Stomach (tissue), 9 donors: ENCODE data around the gene NPBWR2. TPM values are rescaled to one million over a fixed set of nuclear protein-coding genes. Genes with fewer than 3 reads are reported as not detected.
A peak's percentile ranks its signal among the peaks of the same experiment; 100 is the strongest.

Experiments
- DNase-seq, 2 donors: peaks; one replicate each; pipeline versions ENCODE4 v3.0.0 to v3.0.0-alpha.2; 2013 to 2019
- H3K27ac ChIP-seq, 5 donors: fragments of 200-600 bp in 4 of 5; sonication (generic) in 4 of 5; one replicate each; pipeline ENCODE4 v1.5.1; 2013 to 2019; ENCODE audit warnings: mild to moderate bottlenecking in 1 of 5, moderate library complexity in 1 of 5
- H3K27me3 ChIP-seq, 3 donors: fragments of 200-600 bp; sonication (generic); one replicate each; pipeline ENCODE4 v1.5.1; 2017 to 2019; ENCODE audit warnings: mixed run types in 1 of 3
- H3K36me3 ChIP-seq, 4 donors: fragments of 200-600 bp; sonication (generic); 1 replicate in 3 of 4; 2 replicates in 1 of 4; pipeline ENCODE4 v1.5.1; 2016 to 2019
- H3K4me1 ChIP-seq, 4 donors: fragments of 200-600 bp; sonication (generic); one replicate each; pipeline ENCODE4 v1.5.1; 2016 to 2019
- H3K4me3 ChIP-seq, 4 donors: fragments of 200-600 bp; sonication (generic) in 3 of 4; one replicate each; pipeline ENCODE4 v1.5.1; 2016 to 2019; ENCODE audit warnings: mild to moderate bottlenecking in 1 of 4
- H3K9me3 ChIP-seq, 4 donors: fragments of 200-600 bp; sonication (generic); one replicate each; pipeline ENCODE4 v1.5.1; 2016 to 2019
- CTCF ChIP-seq, 7 experiments: fragments of 450-650 bp in 4 of 7; fragments of 200-600 bp in 3 of 7; sonication (generic) in 3 of 7; IDR thresholded peaks; one replicate each; pipeline ENCODE4 v1.5.1; 2016 to 2019; ENCODE audit warnings: antibody characterized with exemption in 7 of 7, control low read depth in 2 of 7, mild to moderate bottlenecking in 1 of 7
- EP300 ChIP-seq: sonication (generic); formaldehyde crosslinking; IDR thresholded peaks from one replicate; pipeline ENCODE4 v1.6.1; 2017; ENCODE audit warnings: antibody characterized with exemption
- POLR2A ChIP-seq, 4 donors: fragments of 450-650 bp; IDR thresholded peaks; one replicate each; pipeline ENCODE4 v1.6.1; 2016; ENCODE audit warnings: antibody characterized with exemption in 4 of 4, control low read depth in 2 of 4, mild to moderate bottlenecking in 1 of 4, moderate library complexity in 1 of 4
- POLR2AphosphoS5 ChIP-seq, 3 donors: sonication (generic); formaldehyde crosslinking; IDR thresholded peaks; one replicate each; pipeline ENCODE4 v1.6.1; 2016; ENCODE audit warnings: antibody characterized with exemption in 3 of 3
- WGBS, 5 donors: extraction: QIAGEN DNeasy Blood & Tissue Kit in 3 of 5; methylation state at CpG; one replicate each; pipeline versions ENCODE4 v1.1.5 to v1.1.7; 2013 to 2018; 5-methylcytosine and 5-hydroxymethylcytosine counted together
- intact Hi-C: fragments of 100-400 bp; cut with DNase I; formaldehyde crosslinking; loops from one replicate; pipeline ENCODE4 v1.15.1; 2023; ENCODE audit warnings: low total_unique reads
- polyA plus RNA-seq, 3 donors: library from polyadenylated mRNA; stranded (reverse); fragments of 200-250 nt; gene quantifications; one replicate each; pipeline ENCODE4 v1.2.3, GENCODE V29; 2013
- total RNA-seq, 5 donors: library from RNA; depleted of rRNA; stranded (reverse); fragments of >200 nt; gene quantifications; one replicate each; pipeline versions ENCODE4 v1.1.0 to v1.2.3, GENCODE V29; 2014 to 2016
- donor health status: healthy with polysubstance abuse.
- donor health status: Bipolar disorder and iron deficiency.
- donor health status: healthy.

NPBWR2 gene
- total and polyA plus RNA-seq, 8 donors, result not detected

- WGBS, 5 donors, result 22 to 46% (median 40%) methylated on average over 12 of the region's 12 CpGs
- peaks cover 32 to 48% (median 37%) of the 10 kb centered on the region in 4 donors for H3K4me1 ChIP-seq
- DNase-seq, result peak in 1 of 2 donors; percentile 49
- no peaks in the 10 kb centered on the region for H3K9me3 ChIP-seq
- intact Hi-C loops, result no loop called here
- H3K36me3 ChIP-seq, result no peaks in the 10 kb centered on the region
- no peaks in the 10 kb centered on the region for H3K27me3 ChIP-seq
- no peak for TF ChIP-seq CTCF (IDR thresholded peaks at IDR 0.05)
- no peak for TF ChIP-seq EP300
- no peak for TF ChIP-seq POLR2AphosphoS5 (IDR thresholded peaks at IDR 0.05)
- TF ChIP-seq POLR2A (IDR thresholded peaks at IDR 0.05), result no peak
- H3K4me3 ChIP-seq, result peak overlapping the region; percentile 68 to 98 (median 96)
- H3K27ac ChIP-seq, result peak overlapping the region in 3 of 5 donors; percentile 81 to 87 (median 86)
Observed at GRCh38 chr20:64064145-64064698, 43.1 kb downstream of the NPBWR2 start.

- H3K4me1 ChIP-seq, result peaks cover 36 to 47% (median 43%) of the 10 kb centered on the region in 4 donors
- intact Hi-C loops, result no loop called here
- H3K27me3 ChIP-seq, result no peaks in the 10 kb centered on the region
- H3K9me3 ChIP-seq, result no peaks in the 10 kb centered on the region
- 3 to 4% (median 3%) methylated on average over 31 to 51 of the region's 51 CpGs for WGBS, 5 donors
- H3K27ac ChIP-seq, result peak overlapping the region; percentile 67 to 87 (median 81)
- DNase-seq, result peak in 1 of 2 donors; percentile 60
- H3K36me3 ChIP-seq, result no peaks in the 10 kb centered on the region
- peak overlapping the region; percentile 68 to 98 (median 96) for H3K4me3 ChIP-seq
- TF ChIP-seq POLR2A (IDR thresholded peaks at IDR 0.05) (no peak), EP300 (no peak), CTCF (IDR thresholded peaks at IDR 0.05) (no peak), POLR2AphosphoS5 (IDR thresholded peaks at IDR 0.05) (no peak)
Observed at GRCh38 chr20:64063389-64064144, 43.8 kb downstream of the NPBWR2 start.

- TF ChIP-seq POLR2AphosphoS5 (IDR thresholded peaks at IDR 0.05) (peak; percentile 74 to 91 (median 83)), POLR2A (IDR thresholded peaks at IDR 0.05) (peak in 1 of 4 donors; percentile 76), EP300 (no peak), CTCF (IDR thresholded peaks at IDR 0.05) (no peak)
- peak within 1 kb of the TSS; percentile 68 to 98 (median 96) for H3K4me3 ChIP-seq
- peaks cover 0 to 1% (median 0%) of the 10 kb centered on the region in 3 donors for H3K27me3 ChIP-seq
- peak within 1 kb of the TSS; percentile 78 to 87 (median 81) for H3K27ac ChIP-seq
- DNase-seq, result peak; percentile 97 to 99
- H3K4me1 ChIP-seq, result peaks cover 42 to 53% (median 50%) of the 10 kb centered on the region in 4 donors
- no peaks in the 10 kb centered on the region for H3K9me3 ChIP-seq
- 5 to 35% (median 7%) methylated on average over 20 to 85 of the region's 85 CpGs for WGBS, 5 donors
- H3K36me3 ChIP-seq, result no peaks in the 10 kb centered on the region
- intact Hi-C loops, result no loop called here
Observed at GRCh38 chr20:64062596-64063388, 44.6 kb downstream of the NPBWR2 start, which contains the start of gene TCEA2. Gene TCEA2, plus strand, starts transcription at chr20:64063198. Its CDS starts 115 bp downstream, at chr20:64063313.

GRCh38 chr20:64062276-64062595 lies 45.1 kb downstream of the NPBWR2 start:
- Histone ChIP-seq H3K9me3 (no peaks in the 10 kb centered on the region), H3K4me3 (peak overlapping the region; percentile 68 to 98 (median 96)), H3K27me3 (peaks cover 0 to 7% (median 2%) of the 10 kb centered on the region in 3 donors), H3K36me3 (no peaks in the 10 kb centered on the region), H3K27ac (peak overlapping the region in 4 of 5 donors; percentile 78 to 87 (median 84)), H3K4me1 (peaks cover 42 to 58% (median 55%) of the 10 kb centered on the region in 4 donors)
- TF ChIP-seq POLR2A (IDR thresholded peaks at IDR 0.05) (no peak), POLR2AphosphoS5 (IDR thresholded peaks at IDR 0.05) (no peak), CTCF (IDR thresholded peaks at IDR 0.05) (no peak), EP300 (no peak)
- no peak for DNase-seq
- WGBS, 5 donors, result 57 to 72% (median 59%) methylated on average over 4 to 5 of the region's 5 CpGs
- intact Hi-C loops, result no loop called here
